ENCODE measurements around the gene CKAP2L. TPM values are rescaled to one million over a fixed set of nuclear protein-coding genes. Genes with fewer than 3 reads are reported as not detected.

CKAP2L gene
- total and polyA plus RNA-seq, 9 of the 15 experiments (the other 6 are each of a cell fraction or from before 2014, with no cell fraction given): 10.4 to 21.9 (median 14.2) TPM

DNA sequence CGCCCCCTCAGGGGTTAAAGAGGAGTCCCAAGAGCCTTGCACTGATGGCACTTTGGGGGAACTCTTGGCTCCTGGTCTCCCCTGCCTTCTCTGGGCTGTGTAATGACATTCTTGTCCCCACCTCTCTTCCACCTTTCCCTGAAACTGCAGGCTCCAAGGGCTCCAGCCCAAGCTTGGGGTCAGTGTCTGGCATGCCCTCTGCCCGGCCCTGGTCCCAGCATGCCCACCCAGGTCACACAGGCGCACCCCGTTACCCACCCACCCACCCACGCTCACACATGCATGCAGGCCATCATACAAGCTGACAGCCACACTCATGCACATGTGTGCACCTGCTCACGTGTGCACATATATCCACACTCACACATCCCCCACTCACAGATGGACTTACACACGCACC, 50.5 kb downstream of the CKAP2L start:
- Histone ChIP-seq H4K20me1 (replicated peaks; ENCODE audit: control insufficient read depth, insufficient read depth, low read length) (no peaks in the 10 kb centered on the region), H3K9me3 (replicated peaks; ENCODE audit: control insufficient read depth, insufficient read depth, low read depth, low read length) (peaks cover 1% of the 10 kb centered on the region; the same call in 1 of the 2 replicates), H3K9ac (ENCODE audit: insufficient read depth in 1 of 2, low read depth in 2 of 2, low read length in 2 of 2) (peak overlapping the region in 1 of 2 experiments; percentile 59; a peak in 1 of 4 replicates), H3K79me2 (ENCODE audit: control insufficient read depth, insufficient read depth, low read length) (no peaks in the 10 kb centered on the region), H3K27me3 (ENCODE audit: control insufficient read depth in 2 of 2, insufficient read depth in 2 of 2, low read length in 2 of 2) (no peaks in the 10 kb centered on the region), H3K4me1 (replicated peaks in 1 of 2; ENCODE audit: control insufficient read depth in 2 of 2, insufficient read depth in 2 of 2, low read length in 2 of 2) (peaks cover 25 to 28% of the 10 kb centered on the region in 2 experiments), H3K9me1 (ENCODE audit: control insufficient read depth, insufficient read depth, low read length) (no peaks in the 10 kb centered on the region), H3K36me3 (ENCODE audit: control insufficient read depth, insufficient read depth, low read length) (no peaks in the 10 kb centered on the region), H2AFZ (ENCODE audit: low read depth, low read length) (0 out of 2 replicates have a peak overlapping the region, but pooled peaks have one; percentile 74), H3K4me3 (no peak overlapping the region), H3K4me2 (ENCODE audit: insufficient read depth, low read length) (no peak overlapping the region), H3K27ac (ENCODE audit: extremely low read depth, low read depth, low read length) (no peak overlapping the region)
- ATAC-seq (no peak), DNase-seq (ENCODE audit: extremely low read depth in 1 of 4, low spot score in 3 of 4) (no peak), FAIRE-seq (no peak)
- 97% methylated on average over 3 of the region's 7 CpGs for WGBS (ENCODE audit: insufficient coverage, low coverage, missing lambda C conversion rate)
- intact Hi-C loops (cut with micrococcal nuclease): no loop called here
- BruUV-seq (replicated peaks): no TSS peak
- POLR2A ChIA-PET: interaction anchor here (0.7 to 1.9 kb wide), 3 partner anchors 30 to 87 kb away, joined by 3 to 7 read pairs (median 3); no protein-coding TSS in a partner anchor
- CTCF ChIA-PET (ENCODE audit: low intra/inter-chr PET ratio): no interaction called here
- in situ Hi-C loops (cut with MboI): no loop called here
- TF ChIP-seq, protein P1, sequence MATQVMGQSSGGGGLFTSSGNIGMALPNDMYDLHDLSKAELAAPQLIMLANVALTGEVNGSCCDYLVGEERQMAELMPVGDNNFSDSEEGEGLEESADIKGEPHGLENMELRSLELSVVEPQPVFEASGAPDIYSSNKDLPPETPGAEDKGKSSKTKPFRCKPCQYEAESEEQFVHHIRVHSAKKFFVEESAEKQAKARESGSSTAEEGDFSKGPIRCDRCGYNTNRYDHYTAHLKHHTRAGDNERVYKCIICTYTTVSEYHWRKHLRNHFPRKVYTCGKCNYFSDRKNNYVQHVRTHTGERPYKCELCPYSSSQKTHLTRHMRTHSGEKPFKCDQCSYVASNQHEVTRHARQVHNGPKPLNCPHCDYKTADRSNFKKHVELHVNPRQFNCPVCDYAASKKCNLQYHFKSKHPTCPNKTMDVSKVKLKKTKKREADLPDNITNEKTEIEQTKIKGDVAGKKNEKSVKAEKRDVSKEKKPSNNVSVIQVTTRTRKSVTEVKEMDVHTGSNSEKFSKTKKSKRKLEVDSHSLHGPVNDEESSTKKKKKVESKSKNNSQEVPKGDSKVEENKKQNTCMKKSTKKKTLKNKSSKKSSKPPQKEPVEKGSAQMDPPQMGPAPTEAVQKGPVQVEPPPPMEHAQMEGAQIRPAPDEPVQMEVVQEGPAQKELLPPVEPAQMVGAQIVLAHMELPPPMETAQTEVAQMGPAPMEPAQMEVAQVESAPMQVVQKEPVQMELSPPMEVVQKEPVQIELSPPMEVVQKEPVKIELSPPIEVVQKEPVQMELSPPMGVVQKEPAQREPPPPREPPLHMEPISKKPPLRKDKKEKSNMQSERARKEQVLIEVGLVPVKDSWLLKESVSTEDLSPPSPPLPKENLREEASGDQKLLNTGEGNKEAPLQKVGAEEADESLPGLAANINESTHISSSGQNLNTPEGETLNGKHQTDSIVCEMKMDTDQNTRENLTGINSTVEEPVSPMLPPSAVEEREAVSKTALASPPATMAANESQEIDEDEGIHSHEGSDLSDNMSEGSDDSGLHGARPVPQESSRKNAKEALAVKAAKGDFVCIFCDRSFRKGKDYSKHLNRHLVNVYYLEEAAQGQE (IDR thresholded peaks at IDR 0.05; ENCODE audit: borderline replicate concordance): no peak
- TF ChIP-seq, protein P1 (CRISPR knock-in tag; IDR thresholded peaks at IDR 0.05; ENCODE audit: low read depth): no peak
- TF ChIP-seq IFI16 (CRISPR knock-in tag; IDR thresholded peaks at IDR 0.05): no peak
- TF ChIP-seq PHTF2 (CRISPR knock-in tag; IDR thresholded peaks at IDR 0.05): no peak
- no peak for TF ChIP-seq ZNF146 (CRISPR knock-in tag; IDR thresholded peaks at IDR 0.05; ENCODE audit: unreplicated experiment)
- no peak for TF ChIP-seq ZNF717 (CRISPR knock-in tag; IDR thresholded peaks at IDR 0.05)
- TF ChIP-seq CBX1 (IDR thresholded peaks at IDR 0.05; ENCODE audit: low read depth): no peak
- TF ChIP-seq, protein P2, sequence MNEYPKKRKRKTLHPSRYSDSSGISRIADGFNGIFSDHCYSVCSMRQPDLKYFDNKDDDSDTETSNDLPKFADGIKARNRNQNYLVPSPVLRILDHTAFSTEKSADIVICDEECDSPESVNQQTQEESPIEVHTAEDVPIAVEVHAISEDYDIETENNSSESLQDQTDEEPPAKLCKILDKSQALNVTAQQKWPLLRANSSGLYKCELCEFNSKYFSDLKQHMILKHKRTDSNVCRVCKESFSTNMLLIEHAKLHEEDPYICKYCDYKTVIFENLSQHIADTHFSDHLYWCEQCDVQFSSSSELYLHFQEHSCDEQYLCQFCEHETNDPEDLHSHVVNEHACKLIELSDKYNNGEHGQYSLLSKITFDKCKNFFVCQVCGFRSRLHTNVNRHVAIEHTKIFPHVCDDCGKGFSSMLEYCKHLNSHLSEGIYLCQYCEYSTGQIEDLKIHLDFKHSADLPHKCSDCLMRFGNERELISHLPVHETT (CRISPR knock-in tag; conservative IDR thresholded peaks at IDR 0.05 in 1 of 2, IDR thresholded peaks at IDR 0.05 in 1 of 2): no peak
- no peak for TF ChIP-seq C11orf30 (IDR thresholded peaks at IDR 0.05; ENCODE audit: low read depth)
